Epithelial cell of proximal tubule (primary cell): ENCODE measurements around the gene STRAP. TPM values are rescaled to one million over a fixed set of nuclear protein-coding genes. Genes with fewer than 3 reads are reported as not detected.

ENCODE experiments used
- DNase-seq: peaks from one replicate; pipeline ENCODE4 v3.0.0-alpha.2; 2011; ENCODE audit warnings: low read depth
- H3K4me3 ChIP-seq: 2 replicates; pipeline ENCODE4 v1.5.1; 2011; ENCODE audit warnings: low read depth, mild to moderate bottlenecking, low read length
- CTCF ChIP-seq: conservative IDR thresholded peaks from 2 replicates; pipeline ENCODE4 v1.5.1; 2012; ENCODE audit warnings: low read depth, mild to moderate bottlenecking, low read length
- total RNA-seq: library from RNA; depleted of rRNA; stranded (reverse); fragments of >200 nt; gene quantifications from 2 replicates; pipeline ENCODE4 v1.2.3, GENCODE V29; 2015

STRAP gene
- total RNA-seq, 1 donor from 2014 or later, result 163 TPM

- TF ChIP-seq CTCF, result no peak
- DNase-seq, result no peak
- no peak overlapping the region for H3K4me3 ChIP-seq
These were observed 35.3 kb upstream of the STRAP start for GRCh38 chr12:15846887-15847286.

- no peak for TF ChIP-seq CTCF
- DNase-seq, result no peak
- no peak overlapping the region for H3K4me3 ChIP-seq
These were observed 33.6 kb upstream of the STRAP start for GRCh38 chr12:15848606-15849005.

GRCh38 chr12:15851045-15851620, 31.1 kb upstream of the STRAP start:
- TF ChIP-seq CTCF, result no peak
- DNase-seq, result no peak
- no peak overlapping the region for H3K4me3 ChIP-seq

- no peak overlapping the region for H3K4me3 ChIP-seq
- no peak for TF ChIP-seq CTCF
- DNase-seq, result no peak
These were observed 30.3 kb upstream of the STRAP start for GRCh38 chr12:15851919-15852318.

GRCh38 chr12:15852383-15852782, 29.8 kb upstream of the STRAP start:
- H3K4me3 ChIP-seq, result no peak overlapping the region
- no peak for TF ChIP-seq CTCF
- no peak for DNase-seq

- no peak for TF ChIP-seq CTCF
- no peak for DNase-seq
- H3K4me3 ChIP-seq, result no peak overlapping the region
These were observed 28.3 kb upstream of the STRAP start for GRCh38 chr12:15853877-15854276.

GRCh38 chr12:15854916-15855315, 27.3 kb upstream of the STRAP start:
- DNase-seq, result no peak
- no peak overlapping the region for H3K4me3 ChIP-seq
- no peak for TF ChIP-seq CTCF
